Epithelial cell of proximal tubule (primary cell): Measurements from ENCODE around the gene PRR18. TPM values are rescaled to one million over a fixed set of nuclear protein-coding genes. Genes with fewer than 3 reads are reported as not detected.

ENCODE experiments used
- DNase-seq: peaks from one replicate; pipeline ENCODE4 v3.0.0-alpha.2; 2011; ENCODE audit warnings: low read depth
- H3K4me3 ChIP-seq: 2 replicates; pipeline ENCODE4 v1.5.1; 2011; ENCODE audit warnings: low read depth, mild to moderate bottlenecking, low read length
- total RNA-seq: library from RNA; depleted of rRNA; stranded (reverse); fragments of >200 nt; gene quantifications from 2 replicates; pipeline ENCODE4 v1.2.3, GENCODE V29; 2015
- TF ChIP-seq, protein P1 (sequence below): conservative IDR thresholded peaks from 2 replicates; pipeline ENCODE4 v1.5.1; 2012; ENCODE audit warnings: low read depth, mild to moderate bottlenecking, low read length

The PRR18 gene
- total RNA-seq, 1 donor from 2014 or later = not detected

DNA sequence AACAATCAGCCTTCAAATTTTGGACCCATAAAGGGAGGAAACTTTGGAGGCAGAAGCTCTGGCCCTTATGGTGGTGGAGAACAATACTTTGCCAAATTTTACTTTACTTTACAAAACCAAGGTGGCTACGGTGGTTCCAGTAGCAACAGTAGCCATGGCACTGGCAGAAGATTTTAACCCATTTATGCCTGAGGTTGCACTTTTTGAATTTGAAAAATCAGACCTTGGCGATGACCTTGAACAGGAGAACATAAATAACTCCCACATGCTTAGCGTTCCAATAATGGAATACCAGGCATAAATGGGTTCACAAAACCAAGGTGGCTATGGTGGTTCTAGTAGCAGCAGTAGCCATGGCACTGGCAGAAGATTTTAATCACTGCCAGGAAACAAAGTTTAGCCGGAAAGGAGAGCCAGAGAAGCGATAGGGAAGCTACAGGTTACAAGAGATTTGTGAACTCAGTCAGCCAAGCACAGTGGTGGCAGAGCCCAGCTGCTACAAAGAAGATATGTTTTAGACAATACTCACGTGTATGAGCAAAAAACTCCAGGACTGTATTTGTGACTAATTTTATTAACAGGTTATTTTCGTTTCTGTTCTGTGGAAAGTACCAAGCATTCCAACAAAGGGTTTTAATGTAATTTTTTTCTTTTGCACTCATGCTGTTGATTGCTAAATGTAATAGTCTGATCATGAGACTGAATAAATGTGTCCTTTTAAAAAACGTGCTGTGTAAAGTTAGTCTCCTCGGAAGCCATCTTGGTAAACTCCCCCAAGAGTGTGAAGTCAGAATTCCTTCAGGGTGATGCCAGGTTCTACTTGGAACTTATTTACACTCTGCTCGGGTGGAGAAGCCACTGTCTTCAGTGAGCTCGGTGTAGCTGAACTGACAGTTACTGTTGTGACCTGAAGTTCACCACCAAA, 27.4 kb upstream of the PRR18 start:
- TF ChIP-seq, protein P1, sequence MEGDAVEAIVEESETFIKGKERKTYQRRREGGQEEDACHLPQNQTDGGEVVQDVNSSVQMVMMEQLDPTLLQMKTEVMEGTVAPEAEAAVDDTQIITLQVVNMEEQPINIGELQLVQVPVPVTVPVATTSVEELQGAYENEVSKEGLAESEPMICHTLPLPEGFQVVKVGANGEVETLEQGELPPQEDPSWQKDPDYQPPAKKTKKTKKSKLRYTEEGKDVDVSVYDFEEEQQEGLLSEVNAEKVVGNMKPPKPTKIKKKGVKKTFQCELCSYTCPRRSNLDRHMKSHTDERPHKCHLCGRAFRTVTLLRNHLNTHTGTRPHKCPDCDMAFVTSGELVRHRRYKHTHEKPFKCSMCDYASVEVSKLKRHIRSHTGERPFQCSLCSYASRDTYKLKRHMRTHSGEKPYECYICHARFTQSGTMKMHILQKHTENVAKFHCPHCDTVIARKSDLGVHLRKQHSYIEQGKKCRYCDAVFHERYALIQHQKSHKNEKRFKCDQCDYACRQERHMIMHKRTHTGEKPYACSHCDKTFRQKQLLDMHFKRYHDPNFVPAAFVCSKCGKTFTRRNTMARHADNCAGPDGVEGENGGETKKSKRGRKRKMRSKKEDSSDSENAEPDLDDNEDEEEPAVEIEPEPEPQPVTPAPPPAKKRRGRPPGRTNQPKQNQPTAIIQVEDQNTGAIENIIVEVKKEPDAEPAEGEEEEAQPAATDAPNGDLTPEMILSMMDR = no peak

DNA sequence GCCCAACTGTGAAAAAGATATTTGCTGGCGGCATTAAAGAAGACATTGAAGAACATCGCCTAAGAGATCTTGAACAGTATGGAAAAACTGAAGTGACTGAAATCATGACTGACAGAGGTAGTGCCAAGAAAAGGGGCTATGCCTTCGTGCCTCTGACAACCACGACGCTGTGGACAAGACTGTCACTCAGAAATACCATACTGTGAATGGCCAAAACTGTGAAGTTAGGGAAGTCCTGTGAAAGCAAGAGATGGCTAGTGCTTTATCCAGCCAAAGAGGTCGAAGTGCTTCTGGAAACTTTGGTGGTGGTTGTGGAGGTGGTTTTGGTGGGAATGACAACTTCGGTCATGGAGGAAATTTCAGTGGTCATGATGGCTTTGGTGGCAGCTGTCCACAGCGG, 26.7 kb upstream of the PRR18 start:
- TF ChIP-seq, protein P1 = no peak
- DNase-seq = no peak
- H3K4me3 ChIP-seq = no peak overlapping the region

More for the DNA sequence above, 27.4 kb upstream of the PRR18 start:
- DNase-seq = no peak
- H3K4me3 ChIP-seq = no peak overlapping the region

DNA sequence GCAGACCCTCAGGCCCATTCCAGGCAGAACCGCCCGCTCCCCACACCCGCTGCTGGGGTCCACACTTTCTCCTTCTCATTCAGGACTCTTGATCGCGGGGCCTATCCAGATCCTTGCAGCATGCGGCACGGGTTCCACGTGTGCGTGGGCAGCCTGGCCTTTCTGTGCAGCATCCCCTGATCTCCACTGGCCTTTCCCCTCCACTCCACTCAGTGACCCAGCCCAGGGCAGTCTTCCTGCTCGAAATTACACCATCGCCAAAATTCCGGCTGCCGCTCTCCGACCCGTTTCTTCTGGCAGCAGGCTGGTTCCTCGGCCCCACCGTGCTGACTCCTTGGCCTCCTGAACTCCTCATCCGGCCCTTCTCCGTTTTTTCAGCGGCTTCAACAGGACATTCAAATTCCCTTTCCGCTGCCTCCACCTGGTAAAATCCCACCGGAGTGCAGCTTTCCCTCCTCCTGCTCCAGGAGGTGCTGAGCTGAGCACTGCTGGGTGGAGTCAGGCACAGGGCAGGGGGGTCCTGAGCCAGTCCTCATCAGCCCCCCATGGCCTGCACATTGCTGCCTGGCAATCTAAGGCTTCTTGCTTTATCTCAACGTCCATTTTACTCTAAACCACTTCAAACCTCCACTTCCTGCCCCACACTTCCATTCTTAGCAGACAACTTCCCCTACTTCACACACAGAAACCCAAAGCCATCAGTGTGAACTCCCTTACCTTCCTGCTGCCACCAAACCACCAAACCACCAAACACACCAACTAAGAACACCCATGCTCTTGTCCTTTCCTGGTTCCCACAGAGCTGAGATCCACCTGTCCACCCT, 25.2 kb upstream of the PRR18 start:
- DNase-seq = no peak
- TF ChIP-seq, protein P1 = no peak
- no peak overlapping the region for H3K4me3 ChIP-seq

DNA sequence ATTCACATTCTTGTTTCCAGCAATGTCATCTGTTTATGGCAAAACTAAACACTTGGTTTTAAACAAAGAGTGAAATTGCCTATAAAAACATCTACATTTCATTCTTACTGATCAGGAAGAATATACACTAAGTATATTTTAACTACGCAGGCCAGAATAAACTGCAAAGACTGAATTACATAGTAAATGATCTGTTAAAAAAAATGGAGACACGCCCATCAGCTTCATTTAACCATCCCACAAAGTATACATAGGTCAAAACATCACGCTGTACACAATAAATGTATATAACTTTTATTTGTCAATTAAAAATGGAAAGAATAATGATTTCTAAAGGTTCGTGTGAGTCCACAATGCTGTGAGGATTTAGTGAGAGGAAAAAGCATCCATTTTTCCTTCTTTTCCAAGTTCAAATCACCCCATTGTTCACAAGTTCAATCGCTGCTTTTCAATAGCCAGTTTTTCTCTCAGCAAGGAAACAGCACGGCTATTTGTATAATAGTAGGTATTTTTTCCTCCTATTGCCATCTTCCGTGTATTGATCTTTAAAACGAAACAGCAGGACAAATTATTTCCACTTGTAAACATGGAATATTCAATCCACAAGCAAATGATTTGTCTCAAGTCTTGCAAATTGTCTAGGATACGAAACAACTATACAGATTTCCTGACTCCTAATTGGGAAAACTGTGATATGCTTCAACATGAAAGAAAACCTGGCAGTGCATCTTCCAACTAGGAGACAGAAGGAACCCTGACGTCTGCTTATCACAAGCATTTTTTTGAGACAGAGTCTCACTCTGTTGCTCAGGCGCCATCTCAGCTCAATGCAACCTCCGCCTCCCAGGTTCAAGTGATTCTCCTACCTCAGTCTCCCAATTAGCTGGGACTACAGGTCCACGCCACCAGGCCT, 23.6 kb upstream of the PRR18 start:
- H3K4me3 ChIP-seq = no peak overlapping the region
- no peak for DNase-seq
- TF ChIP-seq, protein P1 = no peak

DNA sequence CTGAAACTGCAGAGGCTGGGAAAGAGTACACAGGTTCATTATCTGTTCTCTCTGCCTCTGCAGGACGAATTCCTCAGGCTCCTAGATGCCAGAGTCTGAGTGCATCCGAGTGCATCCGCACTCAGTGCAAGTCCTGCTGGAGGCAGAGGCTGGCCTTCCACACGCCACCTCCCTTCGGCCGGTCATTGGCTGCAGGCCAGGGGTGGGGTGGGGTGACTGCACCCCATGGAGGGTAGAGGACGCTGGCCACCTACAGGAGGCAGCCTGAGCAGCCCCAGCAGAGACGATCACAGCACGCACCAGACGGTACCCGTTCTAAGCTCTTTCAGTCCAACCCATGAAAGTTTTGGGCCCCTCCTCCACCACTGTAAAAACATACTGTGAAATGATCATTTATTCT, 22.4 kb upstream of the PRR18 start:
- DNase-seq = peak; percentile 50
- no peak overlapping the region for H3K4me3 ChIP-seq
- TF ChIP-seq, protein P1 = peak; percentile 51

DNA sequence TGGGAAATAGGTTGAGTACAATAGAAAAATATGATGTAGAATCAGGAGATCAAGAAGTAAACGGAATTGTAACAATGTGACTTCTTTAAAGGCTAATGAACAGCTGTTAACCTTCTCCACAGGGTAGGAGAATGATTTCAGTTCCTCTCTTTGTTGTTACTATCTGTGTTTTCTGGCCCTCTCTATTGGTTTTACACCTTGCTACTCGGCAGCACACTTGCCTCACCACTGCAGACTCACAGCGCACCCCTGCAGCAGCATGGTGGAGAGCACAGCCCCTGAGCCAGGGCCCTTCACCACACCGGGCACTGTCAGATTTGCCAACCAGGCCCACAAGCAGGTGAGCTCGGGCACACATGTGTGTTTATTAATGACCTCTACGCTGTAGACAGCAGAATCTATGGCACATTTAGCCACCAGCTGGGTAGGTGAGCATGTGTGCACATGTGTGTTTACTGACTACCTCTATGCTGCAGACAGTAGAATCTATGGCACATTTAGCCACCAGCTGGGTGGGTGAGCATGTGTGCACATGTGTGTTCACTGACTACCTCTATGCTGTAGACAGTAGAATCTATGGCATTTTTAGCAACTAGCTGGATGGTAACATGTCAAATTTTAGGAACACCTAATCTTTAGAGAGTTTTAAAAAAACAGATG, 17.3 kb upstream of the PRR18 start:
- TF ChIP-seq, protein P1 = no peak
- no peak overlapping the region for H3K4me3 ChIP-seq
- no peak for DNase-seq
